Caco-2 (cell line): ENCODE measurements around the gene NXN. TPM values are rescaled to one million over a fixed set of nuclear protein-coding genes. Genes with fewer than 3 reads are reported as not detected.

Experiments used
- BruUV-seq: library from RNA; stranded (reverse); fragments of 400-500 nt; replicated peaks from 2 replicates; lab custom pipeline; 2021; lab: Mats Ljungman, UMichigan
- CTCF ChIA-PET: fragments of 300-600 bp; sonication (Branson Sonifier 250); formaldehyde crosslinking; loops from one replicate; lab custom pipeline; 2022; ENCODE audit warnings: antibody characterized with exemption; lab: Charles Lee
- POLR2A ChIA-PET: fragments of 300-600 bp; sonication (Branson Sonifier 250); formaldehyde crosslinking; loops from one replicate; lab custom pipeline; 2022; ENCODE audit warnings: antibody characterized with exemption; lab: Charles Lee
- DNase-seq, 2 experiments: peaks; one replicate each; pipeline versions ENCODE4 v3.0.0 to v3.0.0-alpha.2; 2020 to 2022
- H3K27me3 ChIP-seq: replicated peaks from 2 replicates; pipeline ENCODE4 v1.6.0; 2011; ENCODE audit warnings: low read length; ENCODE audit not compliant: control insufficient read depth, insufficient read depth
- H3K36me3 ChIP-seq: 2 replicates; pipeline ENCODE4 v1.5.1; 2011; ENCODE audit warnings: low read length; ENCODE audit not compliant: control insufficient read depth, insufficient read depth
- H3K4me1 ChIP-seq: fragments of 250-450 bp; sonication (Bioruptor Pico); 2 replicates; pipeline ENCODE4 v1.5.1; 2020; ENCODE audit warnings: mild to moderate bottlenecking
- H3K4me3 ChIP-seq: 2 replicates; pipeline ENCODE4 v1.5.1; 2011; ENCODE audit warnings: low read depth, mild to moderate bottlenecking, control low read depth, low read length
- H3K9me3 ChIP-seq: fragments of 250-450 bp; sonication (Bioruptor Pico); 2 replicates; pipeline ENCODE4 v1.5.1; 2020; ENCODE audit warnings: mild to moderate bottlenecking, moderate library complexity
- H3K27ac Mint-ChIP-seq: one replicate; pipeline ENCODE4 v1.8.0; 2022; ENCODE audit warnings: mixed read lengths; ENCODE audit not compliant: unreplicated experiment
- H3K27me3 Mint-ChIP-seq: one replicate; pipeline ENCODE4 v1.8.0; 2022; ENCODE audit warnings: mixed read lengths; ENCODE audit not compliant: insufficient read depth, unreplicated experiment
- H3K36me3 Mint-ChIP-seq: one replicate; pipeline ENCODE4 v1.8.0; 2022; ENCODE audit warnings: mild to moderate bottlenecking, mixed read lengths; ENCODE audit not compliant: insufficient read depth, unreplicated experiment
- H3K4me1 Mint-ChIP-seq: one replicate; pipeline ENCODE4 v1.8.0; 2022; ENCODE audit warnings: low read depth, mixed read lengths; ENCODE audit not compliant: unreplicated experiment
- H3K4me3 Mint-ChIP-seq: one replicate; pipeline ENCODE4 v1.8.0; 2022; ENCODE audit warnings: mild to moderate bottlenecking, moderate library complexity, mixed read lengths; ENCODE audit not compliant: unreplicated experiment
- H3K9me3 Mint-ChIP-seq: one replicate; pipeline ENCODE4 v1.8.0; 2022; ENCODE audit warnings: mixed read lengths; ENCODE audit not compliant: unreplicated experiment
- CTCF ChIP-seq, 2 experiments: fragments of 200-600 bp in 1 of 2; IDR thresholded peaks; 1 replicate in 1 of 2; 2 replicates in 1 of 2; pipeline versions ENCODE4 v1.5.1 to v1.8.0; 2011 to 2022; ENCODE audit warnings: antibody characterized with exemption in 1 of 2, control low read depth in 1 of 2, inconsistent platforms in 1 of 2, low read depth in 1 of 2, low read length in 1 of 2, mild to moderate bottlenecking in 1 of 2, moderate library complexity in 1 of 2; ENCODE audit not compliant: insufficient read depth in 1 of 2, severe bottlenecking in 1 of 2, unreplicated experiment in 1 of 2
- intact Hi-C: fragments of 100-400 bp; cut with micrococcal nuclease; formaldehyde crosslinking; loops from one replicate; pipeline ENCODE4 v1.10.0; 2022; ENCODE audit not compliant: unreplicated experiment
- total RNA-seq: library from RNA; stranded (reverse); gene quantifications from 2 replicates; pipeline ENCODE4 v1.2.3, GENCODE V29; 2022

Gene NXN
- total RNA-seq, 1 experiment from 2014 or later, result 76.7 TPM

- intact Hi-C loops, result no loop called here
- H3K9me3 Mint-ChIP-seq, result no peaks in the 10 kb centered on the region
- Histone ChIP-seq H3K27me3 (no peaks in the 10 kb centered on the region), H3K36me3 (no peaks in the 10 kb centered on the region), H3K4me1 (0 out of 2 replicates have a peak, but pooled peaks cover 4% of the 10 kb centered on the region), H3K4me3 (no peak overlapping the region), H3K9me3 (no peaks in the 10 kb centered on the region)
- H3K27me3 Mint-ChIP-seq, result no peaks in the 10 kb centered on the region
- CTCF ChIA-PET, result no interaction called here
- no peak for TF ChIP-seq CTCF (IDR thresholded peaks at IDR 0.05; ENCODE audit: insufficient read depth in 1 of 2, low read depth in 1 of 2, low read length in 1 of 2, severe bottlenecking in 1 of 2, unreplicated experiment in 1 of 2)
- no peaks in the 10 kb centered on the region for H3K4me1 Mint-ChIP-seq
- H3K27ac Mint-ChIP-seq, result no peak overlapping the region
- H3K36me3 Mint-ChIP-seq, result peaks cover 26% of the 10 kb centered on the region
- no peak overlapping the region for H3K4me3 Mint-ChIP-seq
- no TSS peak for BruUV-seq
- POLR2A ChIA-PET, result no interaction called here
- no peak for DNase-seq
Observed at GRCh38 chr17:1025733-1026598, 46.4 kb upstream of the NXN start.

GRCh38 chr17:1024076-1024475 lies 44.5 kb upstream of the NXN start:
- DNase-seq, result no peak
- Mint-ChIP-seq H3K36me3 (peaks cover 17% of the 10 kb centered on the region), H3K9me3 (no peaks in the 10 kb centered on the region), H3K4me3 (no peak overlapping the region), H3K4me1 (no peaks in the 10 kb centered on the region), H3K27me3 (no peaks in the 10 kb centered on the region), H3K27ac (no peak overlapping the region)
- no peak for TF ChIP-seq CTCF (IDR thresholded peaks at IDR 0.05; ENCODE audit: insufficient read depth in 1 of 2, low read depth in 1 of 2, low read length in 1 of 2, severe bottlenecking in 1 of 2, unreplicated experiment in 1 of 2)
- POLR2A ChIA-PET, result no interaction called here
- intact Hi-C loops, result no loop called here
- BruUV-seq, result no TSS peak
- H3K36me3 ChIP-seq, result no peaks in the 10 kb centered on the region
- CTCF ChIA-PET, result no interaction called here
- H3K9me3 ChIP-seq, result no peaks in the 10 kb centered on the region
- H3K4me1 ChIP-seq, result 0 out of 2 replicates have a peak, but pooled peaks cover 4% of the 10 kb centered on the region
- no peak overlapping the region for H3K4me3 ChIP-seq
- H3K27me3 ChIP-seq, result no peaks in the 10 kb centered on the region

GRCh38 chr17:1022278-1023024 lies 42.9 kb upstream of the NXN start:
- POLR2A ChIA-PET, result no interaction called here
- TF ChIP-seq CTCF (IDR thresholded peaks at IDR 0.05; ENCODE audit: insufficient read depth in 1 of 2, low read depth in 1 of 2, low read length in 1 of 2, severe bottlenecking in 1 of 2, unreplicated experiment in 1 of 2), result no peak
- Mint-ChIP-seq H3K27ac (no peak overlapping the region), H3K4me1 (no peaks in the 10 kb centered on the region), H3K36me3 (peaks cover 17% of the 10 kb centered on the region), H3K27me3 (no peaks in the 10 kb centered on the region), H3K9me3 (no peaks in the 10 kb centered on the region), H3K4me3 (no peak overlapping the region)
- no peak for DNase-seq
- Histone ChIP-seq H3K27me3 (no peaks in the 10 kb centered on the region), H3K4me3 (no peak overlapping the region), H3K36me3 (no peaks in the 10 kb centered on the region), H3K9me3 (no peaks in the 10 kb centered on the region), H3K4me1 (0 out of 2 replicates have a peak, but pooled peaks cover 4% of the 10 kb centered on the region)
- intact Hi-C loops, result no loop called here
- CTCF ChIA-PET, result no interaction called here
- no TSS peak for BruUV-seq
